IMR-90 (cell line): ENCODE results near the gene RGL1. TPM values are rescaled to one million over a fixed set of nuclear protein-coding genes. Genes with fewer than 3 reads are reported as not detected.

Source experiments
- ATAC-seq: fragments of 200-7000 bp; cut with Tn5 transposase; 2 replicates; pipeline ENCODE4 v1.9.1; 2020; ENCODE audit warnings: low read depth, mild to moderate bottlenecking, moderate library complexity
- BruUV-seq: library from RNA; stranded (reverse); fragments of 400-500 nt; replicated peaks from 2 replicates; lab custom pipeline; 2021; lab: Mats Ljungman, UMichigan
- CTCF ChIA-PET: fragments of 300-600 bp; formaldehyde crosslinking; extraction: SDS; loops from one replicate; lab custom pipeline; 2021; ENCODE audit warnings: antibody characterized with exemption; lab: Yijun Ruan, JAX
- POLR2A ChIA-PET: fragments of 300-600 bp; sonication (Branson Sonifier 250); formaldehyde crosslinking; loops from one replicate; lab custom pipeline; 2022; ENCODE audit warnings: antibody characterized with exemption; ENCODE audit not compliant: unreplicated experiment; lab: Charles Lee
- DNase-seq: peaks from one replicate; pipeline ENCODE4 v3.0.0; 2013
- H2AFZ ChIP-seq: replicated peaks from 2 replicates; pipeline ENCODE3; 2013; ENCODE audit warnings: low read length, mild to moderate bottlenecking; ENCODE audit not compliant: poor library complexity
- H2AK5ac ChIP-seq: 2 replicates; pipeline ENCODE4 v1.6.1; 2013; ENCODE audit warnings: low read depth, low read length, inconsistent platforms
- H2AK9ac ChIP-seq: replicated peaks from 2 replicates; pipeline ENCODE3; 2013; ENCODE audit warnings: mild to moderate bottlenecking, low read depth, low read length, moderate library complexity; ENCODE audit not compliant: poor library complexity
- H2BK120ac ChIP-seq: 2 replicates; pipeline ENCODE4 v1.6.1; 2013; ENCODE audit warnings: low read depth, low read length, inconsistent platforms
- H2BK15ac ChIP-seq: 3 replicates; pipeline ENCODE4 v1.6.1; 2013; ENCODE audit warnings: low read depth, low read length, inconsistent platforms
- H2BK20ac ChIP-seq: 2 replicates; pipeline ENCODE4 v1.6.1; 2013; ENCODE audit warnings: low read depth, mild to moderate bottlenecking, inconsistent platforms, low read length, moderate library complexity
- H2BK5ac ChIP-seq: 2 replicates; pipeline ENCODE4 v1.6.1; 2013; ENCODE audit warnings: mild to moderate bottlenecking, low read depth, low read length, inconsistent platforms; ENCODE audit not compliant: poor library complexity, severe bottlenecking
- H3K14ac ChIP-seq: replicated peaks from 2 replicates; pipeline ENCODE4 v1.6.1; 2013; ENCODE audit warnings: low read depth, low read length, inconsistent platforms
- H3K18ac ChIP-seq: 2 replicates; pipeline ENCODE4 v1.6.1; 2013; ENCODE audit warnings: low read depth, low read length, control low read depth
- H3K23ac ChIP-seq: 2 replicates; pipeline ENCODE4 v1.6.1; 2013; ENCODE audit warnings: low read depth, low read length, inconsistent platforms
- H3K27ac ChIP-seq: 2 replicates; pipeline ENCODE4 v1.5.1; 2013; ENCODE audit warnings: mild to moderate bottlenecking, control low read depth, low read length; ENCODE audit not compliant: insufficient read depth
- H3K27me3 ChIP-seq: 2 replicates; pipeline ENCODE4 v1.6.1; 2013; ENCODE audit warnings: low read length; ENCODE audit not compliant: control insufficient read depth, insufficient read depth
- H3K36me3 ChIP-seq: 2 replicates; pipeline ENCODE4 v1.6.1; 2013; ENCODE audit warnings: low read length, mixed read lengths; ENCODE audit not compliant: control insufficient read depth, insufficient read depth
- H3K4ac ChIP-seq: 2 replicates; pipeline ENCODE4 v1.6.1; 2013; ENCODE audit warnings: low read depth, low read length, inconsistent platforms
- H3K4me1 ChIP-seq: 2 replicates; pipeline ENCODE4 v1.6.1; 2013; ENCODE audit warnings: low read length, mixed read lengths; ENCODE audit not compliant: control insufficient read depth, insufficient read depth
- H3K4me2 ChIP-seq: 2 replicates; pipeline ENCODE4 v1.6.1; 2013; ENCODE audit warnings: low read depth, mild to moderate bottlenecking, control low read depth, low read length, moderate library complexity
- H3K4me3 ChIP-seq: 2 replicates; pipeline ENCODE4 v1.5.1; 2013; ENCODE audit warnings: low read depth, mild to moderate bottlenecking, control low read depth, low read length, moderate library complexity; ENCODE audit not compliant: insufficient read depth
- H3K56ac ChIP-seq: 2 replicates; pipeline ENCODE4 v1.6.1; 2013; ENCODE audit warnings: low read length, inconsistent platforms; ENCODE audit not compliant: insufficient read depth; ENCODE audit errors: extremely low read depth
- H3K79me1 ChIP-seq, 2 experiments: 2 replicates each; pipeline ENCODE4 v1.6.1; 2013; ENCODE audit warnings: low read length in 2 of 2, inconsistent platforms in 1 of 2, low read depth in 1 of 2
- H3K9ac ChIP-seq: 2 replicates; pipeline ENCODE4 v1.6.1; 2013; ENCODE audit warnings: low read depth, low read length, control low read depth
- H3K9me1 ChIP-seq: 2 replicates; pipeline ENCODE4 v1.6.1; 2013; ENCODE audit warnings: low read length, inconsistent platforms; ENCODE audit not compliant: insufficient read depth
- H3K9me3 ChIP-seq: 2 replicates; pipeline ENCODE4 v1.6.1; 2013; ENCODE audit warnings: low read length; ENCODE audit not compliant: control insufficient read depth, insufficient read depth
- H4K20me1 ChIP-seq: 2 replicates; pipeline ENCODE4 v1.6.1; 2013; ENCODE audit warnings: low read length, inconsistent platforms; ENCODE audit not compliant: insufficient read depth
- H4K5ac ChIP-seq: 2 replicates; pipeline ENCODE4 v1.6.1; 2013; ENCODE audit warnings: mild to moderate bottlenecking, low read depth, low read length, control low read depth
- H4K8ac ChIP-seq, 2 experiments: 2 replicates each; pipeline ENCODE4 v1.6.1; 2013; ENCODE audit warnings: low read depth in 2 of 2, low read length in 2 of 2, control low read depth in 1 of 2, inconsistent platforms in 1 of 2
- H4K91ac ChIP-seq: 2 replicates; pipeline ENCODE4 v1.6.1; 2013; ENCODE audit warnings: low read depth, low read length, inconsistent platforms; ENCODE audit not compliant: insufficient read depth
- BHLHE40 ChIP-seq: fragments of 150-350 bp; IDR thresholded peaks from 2 replicates; pipeline ENCODE4 v1.6.1; 2016; ENCODE audit warnings: mild to moderate bottlenecking, low read depth, low read length
- CEBPB ChIP-seq: IDR thresholded peaks from 2 replicates; pipeline ENCODE4 v1.6.1; 2012; ENCODE audit warnings: low read depth, low read length, improper control_type of control experiment
- CHD1 ChIP-seq: IDR thresholded peaks from 2 replicates; pipeline ENCODE4 v1.6.1; 2012; ENCODE audit warnings: low read depth, low read length, improper control_type of control experiment
- FOS ChIP-seq: fragments of 150-350 bp; IDR thresholded peaks from 2 replicates; pipeline ENCODE4 v1.6.1; 2016; ENCODE audit warnings: low read depth, low read length
- MAFK ChIP-seq: IDR thresholded peaks from 2 replicates; pipeline ENCODE4 v1.6.1; 2012; ENCODE audit warnings: low read depth, low read length, improper control_type of control experiment
- MAZ ChIP-seq: IDR thresholded peaks from 2 replicates; pipeline ENCODE4 v1.6.1; 2012; ENCODE audit warnings: low read depth, mild to moderate bottlenecking, low read length, improper control_type of control experiment, moderate library complexity, borderline replicate concordance
- MXI1 ChIP-seq: IDR thresholded peaks from 2 replicates; pipeline ENCODE4 v1.6.1; 2012; ENCODE audit warnings: low read depth, mild to moderate bottlenecking, low read length, moderate library complexity, borderline replicate concordance
- NFE2L2 ChIP-seq: fragments of 150-350 bp; IDR thresholded peaks from 2 replicates; pipeline ENCODE4 v1.6.1; 2016; ENCODE audit warnings: low read depth, mild to moderate bottlenecking, low read length
- POLR2A ChIP-seq: IDR thresholded peaks from 2 replicates; pipeline ENCODE4 v1.6.1; 2012; ENCODE audit warnings: mild to moderate bottlenecking, low read depth, low read length
- RAD21 ChIP-seq: IDR thresholded peaks from 2 replicates; pipeline ENCODE4 v1.6.1; 2012; ENCODE audit warnings: low read length, improper control_type of control experiment
- RCOR1 ChIP-seq: IDR thresholded peaks from 2 replicates; pipeline ENCODE4 v1.6.1; 2012; ENCODE audit warnings: mild to moderate bottlenecking, low read length, improper control_type of control experiment; ENCODE audit not compliant: insufficient replicate concordance
- RFX5 ChIP-seq: IDR thresholded peaks from 2 replicates; pipeline ENCODE4 v1.8.0; 2012; ENCODE audit warnings: low read depth, mild to moderate bottlenecking, low read length, moderate library complexity
- SMC3 ChIP-seq: fragments of 150-350 bp; IDR thresholded peaks from 2 replicates; pipeline ENCODE4 v1.6.1; 2016; ENCODE audit warnings: low read depth, mild to moderate bottlenecking, antibody characterized with exemption, low read length, moderate library complexity
- WGBS, 2 experiments: methylation state at CpG; one replicate each; pipeline versions ENCODE4 v1.1.5 to v1.1.7; 2013; ENCODE audit warnings: missing lambda C conversion rate in 2 of 2; ENCODE audit not compliant: insufficient read length in 1 of 2; ENCODE audit errors: extremely low coverage in 2 of 2; 5-methylcytosine and 5-hydroxymethylcytosine counted together
- dilution Hi-C: fragments of 300-500 bp; cut with HindIII; formaldehyde crosslinking; loops from one replicate; pipeline ENCODE4 v1.14.3; 2018; ENCODE audit warnings: low sequenced_read_pairs; ENCODE audit not compliant: unreplicated experiment
- in situ Hi-C: fragments of 300-500 bp; cut with MboI; formaldehyde crosslinking; loops from 3 replicates; pipeline ENCODE4 v1.14.3; 2019; ENCODE audit warnings: low sequenced_read_pairs, inconsistent platforms, mixed read lengths
- intact Hi-C: fragments of 100-400 bp; cut with micrococcal nuclease; formaldehyde crosslinking; loops from 2 replicates; pipeline ENCODE4 v1.10.0; 2022
- polyA plus RNA-seq, 3 experiments: library from polyadenylated mRNA; depleted of rRNA; stranded (reverse); fragments of >200 nt; gene quantifications; 2 replicates each; pipeline ENCODE4 v1.2.3, GENCODE V29; 2012; ENCODE audit warnings: low replicate concordance in 1 of 3
- total RNA-seq: library from RNA; depleted of rRNA; stranded (reverse); fragments of >200 nt; gene quantifications from 2 replicates; pipeline ENCODE4 v1.2.3, GENCODE V29; 2012
- TF ChIP-seq, protein P1 (sequence below): conservative IDR thresholded peaks from 2 replicates; pipeline ENCODE4 v1.5.1; 2012; ENCODE audit warnings: mild to moderate bottlenecking, low read depth, low read length, improper control_type of control experiment
- TF ChIP-seq, protein P2 (sequence below): fragments of 150-350 bp; IDR thresholded peaks from 2 replicates; pipeline ENCODE4 v1.6.1; 2016; ENCODE audit warnings: low read depth, mild to moderate bottlenecking, low read length, moderate library complexity, borderline replicate concordance
- TF ChIP-seq, protein P3 (sequence below): fragments of 150-350 bp; IDR thresholded peaks from 2 replicates; pipeline ENCODE4 v1.6.1; 2017; ENCODE audit warnings: mild to moderate bottlenecking, antibody characterized with exemption, low read length, low read depth

RGL1 gene
- total and polyA plus RNA-seq, 2 of the 4 experiments (the other 2 are of a cell fraction): 4.7 to 7.5 TPM

DNA sequence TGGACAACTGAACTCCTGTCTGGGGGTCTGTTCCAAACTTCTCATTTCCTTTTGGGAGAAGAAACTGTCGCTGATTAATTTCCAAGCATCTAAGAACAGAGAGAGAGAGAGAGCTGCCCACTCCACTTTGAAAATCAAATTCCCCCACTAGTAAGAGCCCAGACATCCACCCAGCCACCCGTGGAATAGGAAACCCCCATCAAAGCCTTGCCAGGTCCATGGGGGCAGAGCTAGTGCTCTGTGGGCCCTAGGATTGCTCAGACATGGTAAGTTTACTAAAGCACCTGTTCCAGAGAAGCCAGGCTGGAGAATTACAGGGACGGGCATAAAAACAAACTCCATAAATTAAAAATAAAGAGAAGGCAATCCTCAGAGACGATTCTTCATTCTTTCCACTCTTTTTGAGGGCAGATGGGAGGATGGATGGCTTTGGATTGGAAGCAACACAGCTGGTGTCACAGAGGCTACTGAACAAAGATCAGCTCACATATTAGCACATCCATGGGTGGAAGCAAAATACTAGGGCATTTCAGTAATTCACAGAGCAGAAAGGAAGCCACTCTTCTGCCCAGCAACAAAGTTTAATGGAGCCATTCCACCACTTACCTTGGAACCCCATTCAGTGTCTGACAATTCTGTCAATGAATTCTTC is 128.7 kb downstream of the RGL1 start:
- POLR2A ChIA-PET: no interaction called here
- CTCF ChIA-PET: no interaction called here
- Histone ChIP-seq H3K79me1 (no peaks in the 10 kb centered on the region), H2BK5ac (no peak overlapping the region), H3K27me3 (no peaks in the 10 kb centered on the region), H3K56ac (no peak overlapping the region), H3K4me2 (no peak overlapping the region), H3K18ac (no peak overlapping the region), H3K14ac (no peak overlapping the region), H3K9ac (no peak overlapping the region), H2BK120ac (no peak overlapping the region), H3K9me1 (peaks cover 4% of the 10 kb centered on the region), H3K4ac (no peak overlapping the region), H2BK15ac (no peak overlapping the region), H4K8ac (no peak overlapping the region), H2AK5ac (no peak overlapping the region), H3K9me3 (no peaks in the 10 kb centered on the region), H4K91ac (no peak overlapping the region), H3K36me3 (no peaks in the 10 kb centered on the region), H2AFZ (no peak overlapping the region), H3K23ac (no peak overlapping the region), H2AK9ac (no peak overlapping the region), H4K5ac (no peak overlapping the region), H2BK20ac (no peak overlapping the region), H3K4me3 (no peak overlapping the region), H4K20me1 (no peaks in the 10 kb centered on the region), H3K4me1 (peaks cover 3% of the 10 kb centered on the region), H3K27ac (no peak overlapping the region)
- no TSS peak for BruUV-seq
- intact Hi-C loops: loop anchor here (5.0 kb wide), 2 partner anchors 119 to 449 kb away; partner anchors contain the start of gene TSEN15
- DNase-seq (no peak), ATAC-seq (no peak)
- dilution Hi-C loops: no loop called here
- in situ Hi-C loops: no loop called here
- TF ChIP-seq RFX5 (no peak), CEBPB (no peak), SMC3 (no peak), BHLHE40 (no peak), MAFK (no peak), CHD1 (no peak), MAZ (no peak), FOS (no peak), NFE2L2 (no peak), RAD21 (no peak), POLR2A (no peak), MXI1 (no peak), RCOR1 (no peak)
- TF ChIP-seq, protein P1, sequence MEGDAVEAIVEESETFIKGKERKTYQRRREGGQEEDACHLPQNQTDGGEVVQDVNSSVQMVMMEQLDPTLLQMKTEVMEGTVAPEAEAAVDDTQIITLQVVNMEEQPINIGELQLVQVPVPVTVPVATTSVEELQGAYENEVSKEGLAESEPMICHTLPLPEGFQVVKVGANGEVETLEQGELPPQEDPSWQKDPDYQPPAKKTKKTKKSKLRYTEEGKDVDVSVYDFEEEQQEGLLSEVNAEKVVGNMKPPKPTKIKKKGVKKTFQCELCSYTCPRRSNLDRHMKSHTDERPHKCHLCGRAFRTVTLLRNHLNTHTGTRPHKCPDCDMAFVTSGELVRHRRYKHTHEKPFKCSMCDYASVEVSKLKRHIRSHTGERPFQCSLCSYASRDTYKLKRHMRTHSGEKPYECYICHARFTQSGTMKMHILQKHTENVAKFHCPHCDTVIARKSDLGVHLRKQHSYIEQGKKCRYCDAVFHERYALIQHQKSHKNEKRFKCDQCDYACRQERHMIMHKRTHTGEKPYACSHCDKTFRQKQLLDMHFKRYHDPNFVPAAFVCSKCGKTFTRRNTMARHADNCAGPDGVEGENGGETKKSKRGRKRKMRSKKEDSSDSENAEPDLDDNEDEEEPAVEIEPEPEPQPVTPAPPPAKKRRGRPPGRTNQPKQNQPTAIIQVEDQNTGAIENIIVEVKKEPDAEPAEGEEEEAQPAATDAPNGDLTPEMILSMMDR: no peak
- TF ChIP-seq, protein P2, sequence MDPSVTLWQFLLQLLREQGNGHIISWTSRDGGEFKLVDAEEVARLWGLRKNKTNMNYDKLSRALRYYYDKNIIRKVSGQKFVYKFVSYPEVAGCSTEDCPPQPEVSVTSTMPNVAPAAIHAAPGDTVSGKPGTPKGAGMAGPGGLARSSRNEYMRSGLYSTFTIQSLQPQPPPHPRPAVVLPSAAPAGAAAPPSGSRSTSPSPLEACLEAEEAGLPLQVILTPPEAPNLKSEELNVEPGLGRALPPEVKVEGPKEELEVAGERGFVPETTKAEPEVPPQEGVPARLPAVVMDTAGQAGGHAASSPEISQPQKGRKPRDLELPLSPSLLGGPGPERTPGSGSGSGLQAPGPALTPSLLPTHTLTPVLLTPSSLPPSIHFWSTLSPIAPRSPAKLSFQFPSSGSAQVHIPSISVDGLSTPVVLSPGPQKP: no peak
- TF ChIP-seq, protein P3, sequence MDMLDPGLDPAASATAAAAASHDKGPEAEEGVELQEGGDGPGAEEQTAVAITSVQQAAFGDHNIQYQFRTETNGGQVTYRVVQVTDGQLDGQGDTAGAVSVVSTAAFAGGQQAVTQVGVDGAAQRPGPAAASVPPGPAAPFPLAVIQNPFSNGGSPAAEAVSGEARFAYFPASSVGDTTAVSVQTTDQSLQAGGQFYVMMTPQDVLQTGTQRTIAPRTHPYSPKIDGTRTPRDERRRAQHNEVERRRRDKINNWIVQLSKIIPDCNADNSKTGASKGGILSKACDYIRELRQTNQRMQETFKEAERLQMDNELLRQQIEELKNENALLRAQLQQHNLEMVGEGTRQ: no peak
- no CpG with 5 or more reads among the region's 4 CpGs for WGBS, 2 experiments
